ENCODE data around the gene ATG4C.
A peak's percentile ranks its signal among the peaks of the same experiment; 100 is the strongest.

The ATG4C gene

GRCh38 chr1:62905872-62906271 is 121.9 kb downstream of the ATG4C start:
- Histone ChIP-seq H3K4me1 (no peaks in the 10 kb centered on the region), H3K4me3 (ENCODE audit: low read depth, low read length) (no peak overlapping the region), H3K9me3 (no peaks in the 10 kb centered on the region), H3K27me3 (no peaks in the 10 kb centered on the region), H3K36me3 (no peaks in the 10 kb centered on the region)
- no peak for DNase-seq
- no peak for TF ChIP-seq CTCF (IDR thresholded peaks at IDR 0.05; ENCODE audit: low read depth, low read length)

- TF ChIP-seq CTCF (IDR thresholded peaks at IDR 0.05; ENCODE audit: low read depth, low read length) = peak; percentile 45
- H3K9me3 ChIP-seq = no peaks in the 10 kb centered on the region
- no peaks in the 10 kb centered on the region for H3K4me1 ChIP-seq
- H3K4me3 ChIP-seq (ENCODE audit: low read depth, low read length) = no peak overlapping the region
- DNase-seq = no peak
- H3K36me3 ChIP-seq = no peaks in the 10 kb centered on the region
- no peaks in the 10 kb centered on the region for H3K27me3 ChIP-seq
Observed at GRCh38 chr1:62906428-62906886, 122.5 kb downstream of the ATG4C start.

GRCh38 chr1:62908168-62908695 is 124.3 kb downstream of the ATG4C start:
- no peaks in the 10 kb centered on the region for H3K36me3 ChIP-seq
- no peaks in the 10 kb centered on the region for H3K4me1 ChIP-seq
- H3K27me3 ChIP-seq = no peaks in the 10 kb centered on the region
- TF ChIP-seq CTCF (IDR thresholded peaks at IDR 0.05; ENCODE audit: low read depth, low read length) = no peak
- no peak for DNase-seq
- no peaks in the 10 kb centered on the region for H3K9me3 ChIP-seq
- no peak overlapping the region for H3K4me3 ChIP-seq (ENCODE audit: low read depth, low read length)

- no peaks in the 10 kb centered on the region for H3K4me1 ChIP-seq
- peak; percentile 60 for TF ChIP-seq CTCF (IDR thresholded peaks at IDR 0.05; ENCODE audit: low read depth, low read length)
Observed at GRCh38 chr1:62912028-62912638, 128.2 kb downstream of the ATG4C start.

More at GRCh38 chr1:62912028-62912638, 128.2 kb downstream of the ATG4C start:
- Histone ChIP-seq H3K4me3 (ENCODE audit: low read depth, low read length) (no peak overlapping the region), H3K9me3 (no peaks in the 10 kb centered on the region), H3K27me3 (no peaks in the 10 kb centered on the region), H3K36me3 (no peaks in the 10 kb centered on the region)
- no peak for DNase-seq
